Keratinocyte (primary cell): ENCODE results near the gene FCHSD1.

Experiments
- EZH2 ChIP-seq: IDR thresholded peaks from one replicate; pipeline ENCODE4 v1.6.1; 2012; ENCODE audit warnings: inconsistent platforms, mild to moderate bottlenecking, low read length, moderate library complexity
- TF ChIP-seq, protein P1 (sequence below), 3 experiments: IDR thresholded peaks in 1 of 3; conservative IDR thresholded peaks in 1 of 3; optimal IDR thresholded peaks in 1 of 3; 2 replicates in 2 of 3; 3 replicates in 1 of 3; pipeline versions ENCODE3 to v1.5.1; 2011; ENCODE audit warnings: low read length in 3 of 3, mild to moderate bottlenecking in 3 of 3, moderate library complexity in 2 of 3, control low read depth in 1 of 3, inconsistent platforms in 1 of 3; ENCODE audit not compliant: insufficient read depth in 2 of 3; ENCODE audit errors: extremely low read depth in 1 of 3

DNA sequence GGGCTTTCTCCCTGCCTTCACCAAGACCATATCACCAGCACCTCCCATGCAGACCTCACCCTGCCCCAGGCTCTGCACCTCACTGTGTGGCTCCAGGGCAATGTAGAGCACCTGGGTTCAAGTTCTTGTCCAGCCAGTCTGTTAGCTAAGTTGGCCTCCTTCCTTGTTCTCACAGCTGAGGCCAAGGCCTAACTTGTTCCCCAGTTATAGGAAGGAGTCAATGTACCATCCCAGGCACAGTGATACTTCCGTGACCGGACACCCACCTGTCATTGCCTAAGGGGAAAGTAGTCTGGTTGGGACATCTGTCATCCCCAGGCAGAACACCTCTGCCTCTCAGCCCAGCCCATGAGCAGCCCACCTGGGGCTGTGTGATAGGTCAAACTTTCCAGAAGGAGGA lies 45.2 kb upstream of the FCHSD1 start:
- TF ChIP-seq, protein P1, sequence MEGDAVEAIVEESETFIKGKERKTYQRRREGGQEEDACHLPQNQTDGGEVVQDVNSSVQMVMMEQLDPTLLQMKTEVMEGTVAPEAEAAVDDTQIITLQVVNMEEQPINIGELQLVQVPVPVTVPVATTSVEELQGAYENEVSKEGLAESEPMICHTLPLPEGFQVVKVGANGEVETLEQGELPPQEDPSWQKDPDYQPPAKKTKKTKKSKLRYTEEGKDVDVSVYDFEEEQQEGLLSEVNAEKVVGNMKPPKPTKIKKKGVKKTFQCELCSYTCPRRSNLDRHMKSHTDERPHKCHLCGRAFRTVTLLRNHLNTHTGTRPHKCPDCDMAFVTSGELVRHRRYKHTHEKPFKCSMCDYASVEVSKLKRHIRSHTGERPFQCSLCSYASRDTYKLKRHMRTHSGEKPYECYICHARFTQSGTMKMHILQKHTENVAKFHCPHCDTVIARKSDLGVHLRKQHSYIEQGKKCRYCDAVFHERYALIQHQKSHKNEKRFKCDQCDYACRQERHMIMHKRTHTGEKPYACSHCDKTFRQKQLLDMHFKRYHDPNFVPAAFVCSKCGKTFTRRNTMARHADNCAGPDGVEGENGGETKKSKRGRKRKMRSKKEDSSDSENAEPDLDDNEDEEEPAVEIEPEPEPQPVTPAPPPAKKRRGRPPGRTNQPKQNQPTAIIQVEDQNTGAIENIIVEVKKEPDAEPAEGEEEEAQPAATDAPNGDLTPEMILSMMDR (optimal IDR thresholded peaks at IDR 0.05 in 1 of 3, IDR thresholded peaks at IDR 0.05 in 1 of 3, conservative IDR thresholded peaks at IDR 0.05 in 1 of 3; ENCODE audit: extremely low read depth in 1 of 3, insufficient read depth in 2 of 3, low read length in 3 of 3): no peak
- no peak for TF ChIP-seq EZH2
